HG03354 (cell line): Measurements from ENCODE around the gene GCK.

Source experiments
- ATAC-seq: cut with Tn5 transposase; IDR thresholded peaks from one replicate; pipeline ENCODE4 v1.9.1; 2021; ENCODE audit warnings: mild to moderate bottlenecking; ENCODE audit not compliant: unreplicated experiment, poor library complexity, severe bottlenecking

The GCK gene

DNA sequence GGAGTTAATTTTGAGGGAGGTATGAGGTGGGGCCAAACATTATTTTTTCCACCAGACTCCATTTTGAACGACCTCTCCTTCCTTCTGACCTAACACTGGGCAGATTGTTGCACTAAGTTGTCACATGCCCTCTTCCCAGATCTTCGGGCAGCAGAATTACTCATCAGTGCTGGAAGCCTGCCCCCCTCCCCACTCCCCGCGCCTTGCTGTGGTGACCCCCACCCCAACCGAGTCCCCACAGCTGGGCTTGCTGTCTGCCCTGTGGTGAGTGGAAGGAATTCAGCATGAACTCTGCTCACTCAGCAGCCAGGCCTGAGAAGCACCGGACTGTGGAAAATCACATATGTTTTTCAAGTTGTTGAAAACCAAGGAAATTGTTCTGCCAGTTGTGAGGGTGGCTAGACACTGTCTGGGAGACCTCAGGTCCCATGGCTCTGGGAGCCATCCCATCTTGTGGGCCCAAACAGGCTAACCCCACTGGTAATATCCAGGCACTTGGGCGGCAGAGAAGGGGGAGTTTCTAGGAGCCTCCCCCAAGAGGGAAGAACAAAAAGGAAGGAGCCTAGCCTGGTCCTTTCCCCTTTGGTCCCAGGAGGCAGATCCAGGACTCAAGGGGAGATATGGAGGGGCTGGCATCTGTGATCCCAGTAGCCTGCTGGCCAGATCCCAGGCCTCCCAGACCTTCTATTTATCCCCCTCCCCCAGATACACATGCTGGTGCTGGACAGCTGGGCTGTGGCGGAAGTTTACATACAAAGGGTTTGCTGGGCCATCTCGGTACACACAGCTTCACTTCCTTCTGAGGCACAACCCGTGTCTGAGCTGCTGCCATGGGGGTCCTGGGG is 88.6 kb downstream of the GCK start:
- no peak for ATAC-seq

DNA sequence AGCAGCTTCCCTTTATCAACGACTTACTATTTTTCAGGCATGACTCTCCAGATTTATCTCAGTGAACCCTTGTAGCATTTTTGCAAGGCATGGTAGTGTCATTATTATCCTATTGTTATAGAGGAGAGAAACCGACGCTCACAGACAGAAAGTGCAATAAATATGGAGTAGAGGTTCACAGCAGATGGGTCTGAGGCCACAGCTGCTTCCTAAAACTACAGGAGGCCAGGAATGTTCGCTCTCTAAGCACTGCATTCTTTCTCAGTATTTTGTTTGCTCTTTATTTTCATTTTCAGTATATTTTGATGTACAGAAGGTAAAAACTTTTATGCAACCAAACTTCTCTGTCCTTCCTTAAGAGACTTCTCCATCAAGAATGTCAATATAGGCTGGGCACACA is 89.6 kb downstream of the GCK start:
- no peak for ATAC-seq

- ATAC-seq: no peak
These were observed 90.9 kb downstream of the GCK start for GRCh38 chr7:44098092-44099068.

- peak; percentile 85 for ATAC-seq
These were observed 91.9 kb downstream of the GCK start for GRCh38 chr7:44097064-44097932.

- ATAC-seq: no peak
These were observed 92.8 kb downstream of the GCK start for GRCh38 chr7:44096326-44096881.

DNA sequence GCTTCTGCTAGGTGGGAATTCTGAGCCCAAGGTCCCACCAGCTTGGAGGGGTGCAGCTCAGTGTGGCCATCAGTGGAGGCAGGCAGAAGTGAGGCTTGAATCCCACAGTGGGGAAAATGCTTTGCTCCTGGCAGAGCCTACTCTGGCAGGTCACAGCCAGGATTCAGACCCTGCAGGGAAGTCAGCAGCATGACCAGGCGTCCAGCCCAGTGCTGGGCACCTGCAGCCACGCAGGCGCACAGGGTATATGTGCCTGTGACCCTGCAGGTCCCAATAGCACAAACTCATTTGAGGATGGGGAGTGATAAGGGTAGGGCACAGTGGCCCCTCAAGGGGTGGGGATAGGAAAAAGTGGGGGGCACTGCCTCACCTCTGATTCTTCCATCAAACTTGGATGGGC is 93.5 kb downstream of the GCK start:
- ATAC-seq: no peak

- no peak for ATAC-seq
These were observed 94.2 kb downstream of the GCK start for GRCh38 chr7:44094883-44095592.

- ATAC-seq: no peak
These were observed 94.9 kb downstream of the GCK start for GRCh38 chr7:44094365-44094764.
